HL-60 (cell line): ENCODE measurements around the gene SGCA.

Experiments
- DNase-seq, 2 experiments: peaks; one replicate each; pipeline ENCODE4 v3.0.0-alpha.2; 2010 to 2020; ENCODE audit warnings: low read depth in 1 of 2, low spot score in 1 of 2
- H3K27ac ChIP-seq: fragments of 250-450 bp; sonication (Bioruptor Pico); replicated peaks from 2 replicates; pipeline ENCODE4 v1.5.1; 2020; ENCODE audit warnings: mild to moderate bottlenecking, moderate library complexity
- H3K27me3 ChIP-seq: fragments of 250-450 bp; sonication (Bioruptor Pico); 2 replicates; pipeline ENCODE4 v1.5.1; 2021; ENCODE audit warnings: mild to moderate bottlenecking, moderate library complexity; ENCODE audit not compliant: insufficient read depth, poor library complexity, severe bottlenecking
- H3K4me3 ChIP-seq: replicated peaks from 2 replicates; pipeline ENCODE4 v1.5.1; 2011; ENCODE audit warnings: mild to moderate bottlenecking, control low read depth, low read length; ENCODE audit not compliant: insufficient read depth
- GABPA ChIP-seq: IDR thresholded peaks from 2 replicates; pipeline ENCODE4 v1.6.1; 2012; ENCODE audit warnings: low read depth
- POLR2AphosphoS5 ChIP-seq: IDR thresholded peaks from 2 replicates; pipeline ENCODE4 v1.6.1; 2012; ENCODE audit warnings: low read depth
- SPI1 ChIP-seq: IDR thresholded peaks from 2 replicates; pipeline ENCODE4 v1.6.1; 2012; ENCODE audit warnings: low read depth, mild to moderate bottlenecking, borderline replicate concordance
- TF ChIP-seq, protein P1 (sequence below): IDR thresholded peaks from one replicate; pipeline ENCODE4 v1.5.1; 2011; ENCODE audit warnings: low read length, control low read depth, inconsistent platforms; ENCODE audit not compliant: insufficient read depth
- TF ChIP-seq, protein P2 (sequence below): IDR thresholded peaks from 2 replicates; pipeline ENCODE4 v1.6.1; 2012; ENCODE audit warnings: low read depth; ENCODE audit not compliant: insufficient replicate concordance

The SGCA gene

DNA sequence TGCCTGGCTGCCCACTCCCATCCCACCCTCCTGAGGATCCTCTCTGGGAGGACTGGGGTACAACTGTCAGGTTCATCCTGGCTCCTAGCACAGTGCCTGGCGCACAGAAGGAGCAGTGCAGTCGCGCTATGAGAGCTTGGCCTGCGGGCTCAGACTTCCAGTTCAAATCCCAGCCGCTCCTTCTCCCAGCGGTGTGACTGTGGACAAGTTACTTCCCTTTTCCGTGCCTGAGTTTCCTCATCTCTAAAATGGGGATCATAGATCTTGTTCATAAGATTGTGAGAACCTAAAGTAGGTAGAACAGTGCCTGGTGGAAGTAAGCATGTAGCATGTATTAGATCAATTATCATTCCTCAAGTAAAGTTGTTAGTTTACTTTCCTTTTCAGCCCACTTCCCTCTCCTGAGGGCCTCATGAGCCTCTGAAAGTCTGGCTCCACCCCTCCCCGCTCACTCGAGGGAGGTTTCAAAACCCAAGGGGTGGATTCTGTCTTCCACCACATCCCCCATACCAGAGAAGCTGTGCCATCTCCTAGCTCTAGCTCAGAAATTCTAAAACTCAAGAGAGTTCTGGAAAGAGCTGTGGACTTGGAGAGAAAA, 55.6 kb downstream of the SGCA start:
- TF ChIP-seq, protein P1, sequence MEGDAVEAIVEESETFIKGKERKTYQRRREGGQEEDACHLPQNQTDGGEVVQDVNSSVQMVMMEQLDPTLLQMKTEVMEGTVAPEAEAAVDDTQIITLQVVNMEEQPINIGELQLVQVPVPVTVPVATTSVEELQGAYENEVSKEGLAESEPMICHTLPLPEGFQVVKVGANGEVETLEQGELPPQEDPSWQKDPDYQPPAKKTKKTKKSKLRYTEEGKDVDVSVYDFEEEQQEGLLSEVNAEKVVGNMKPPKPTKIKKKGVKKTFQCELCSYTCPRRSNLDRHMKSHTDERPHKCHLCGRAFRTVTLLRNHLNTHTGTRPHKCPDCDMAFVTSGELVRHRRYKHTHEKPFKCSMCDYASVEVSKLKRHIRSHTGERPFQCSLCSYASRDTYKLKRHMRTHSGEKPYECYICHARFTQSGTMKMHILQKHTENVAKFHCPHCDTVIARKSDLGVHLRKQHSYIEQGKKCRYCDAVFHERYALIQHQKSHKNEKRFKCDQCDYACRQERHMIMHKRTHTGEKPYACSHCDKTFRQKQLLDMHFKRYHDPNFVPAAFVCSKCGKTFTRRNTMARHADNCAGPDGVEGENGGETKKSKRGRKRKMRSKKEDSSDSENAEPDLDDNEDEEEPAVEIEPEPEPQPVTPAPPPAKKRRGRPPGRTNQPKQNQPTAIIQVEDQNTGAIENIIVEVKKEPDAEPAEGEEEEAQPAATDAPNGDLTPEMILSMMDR: no peak
- TF ChIP-seq, protein P2, sequence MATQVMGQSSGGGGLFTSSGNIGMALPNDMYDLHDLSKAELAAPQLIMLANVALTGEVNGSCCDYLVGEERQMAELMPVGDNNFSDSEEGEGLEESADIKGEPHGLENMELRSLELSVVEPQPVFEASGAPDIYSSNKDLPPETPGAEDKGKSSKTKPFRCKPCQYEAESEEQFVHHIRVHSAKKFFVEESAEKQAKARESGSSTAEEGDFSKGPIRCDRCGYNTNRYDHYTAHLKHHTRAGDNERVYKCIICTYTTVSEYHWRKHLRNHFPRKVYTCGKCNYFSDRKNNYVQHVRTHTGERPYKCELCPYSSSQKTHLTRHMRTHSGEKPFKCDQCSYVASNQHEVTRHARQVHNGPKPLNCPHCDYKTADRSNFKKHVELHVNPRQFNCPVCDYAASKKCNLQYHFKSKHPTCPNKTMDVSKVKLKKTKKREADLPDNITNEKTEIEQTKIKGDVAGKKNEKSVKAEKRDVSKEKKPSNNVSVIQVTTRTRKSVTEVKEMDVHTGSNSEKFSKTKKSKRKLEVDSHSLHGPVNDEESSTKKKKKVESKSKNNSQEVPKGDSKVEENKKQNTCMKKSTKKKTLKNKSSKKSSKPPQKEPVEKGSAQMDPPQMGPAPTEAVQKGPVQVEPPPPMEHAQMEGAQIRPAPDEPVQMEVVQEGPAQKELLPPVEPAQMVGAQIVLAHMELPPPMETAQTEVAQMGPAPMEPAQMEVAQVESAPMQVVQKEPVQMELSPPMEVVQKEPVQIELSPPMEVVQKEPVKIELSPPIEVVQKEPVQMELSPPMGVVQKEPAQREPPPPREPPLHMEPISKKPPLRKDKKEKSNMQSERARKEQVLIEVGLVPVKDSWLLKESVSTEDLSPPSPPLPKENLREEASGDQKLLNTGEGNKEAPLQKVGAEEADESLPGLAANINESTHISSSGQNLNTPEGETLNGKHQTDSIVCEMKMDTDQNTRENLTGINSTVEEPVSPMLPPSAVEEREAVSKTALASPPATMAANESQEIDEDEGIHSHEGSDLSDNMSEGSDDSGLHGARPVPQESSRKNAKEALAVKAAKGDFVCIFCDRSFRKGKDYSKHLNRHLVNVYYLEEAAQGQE: no peak
- no peak for TF ChIP-seq POLR2AphosphoS5
- peak; percentile 44; the same call in 1 of the 2 replicates for TF ChIP-seq SPI1
- no peak for TF ChIP-seq GABPA
- peak in 1 of 2 experiments; percentile 79 for DNase-seq
- no peak overlapping the region for H3K4me3 ChIP-seq
- no peaks in the 10 kb centered on the region for H3K27me3 ChIP-seq
- H3K27ac ChIP-seq: peak overlapping the region; percentile 2

DNA sequence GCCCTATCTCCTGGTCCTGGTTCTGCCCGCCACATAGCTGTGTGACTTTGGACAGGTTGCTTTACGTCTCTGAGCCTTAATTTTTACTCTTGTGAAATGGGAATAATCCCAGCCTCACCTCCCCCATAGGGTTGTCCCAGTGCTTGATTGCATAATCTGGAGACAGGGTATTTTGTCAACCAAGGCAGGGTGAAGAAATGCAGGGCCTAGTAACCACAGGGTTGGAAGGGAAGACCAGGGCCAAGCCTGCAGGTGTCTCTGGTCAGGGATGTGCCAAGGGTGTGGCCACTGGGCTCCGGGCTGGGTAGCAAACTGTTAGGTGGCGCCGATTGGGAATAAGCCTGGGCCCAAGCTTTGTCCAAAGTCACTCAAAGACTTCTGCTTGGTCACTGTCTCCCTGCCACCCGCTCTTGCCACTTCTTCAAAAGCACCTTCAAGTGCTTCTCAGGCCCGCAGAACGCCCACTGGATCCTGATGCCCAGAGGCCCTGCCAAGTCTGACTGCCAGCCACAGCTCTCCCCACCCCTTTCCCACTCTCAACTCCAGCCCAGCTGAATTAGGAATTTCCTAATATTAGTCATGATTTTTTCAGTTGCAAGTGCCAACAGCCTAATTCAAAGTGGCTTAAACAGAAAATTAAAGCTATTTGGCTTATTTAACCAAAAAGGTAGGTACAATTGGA, 56.2 kb downstream of the SGCA start:
- Histone ChIP-seq H3K27ac (peak overlapping the region; percentile 2), H3K4me3 (no peak overlapping the region), H3K27me3 (no peaks in the 10 kb centered on the region)
- TF ChIP-seq GABPA: no peak
- no peak for TF ChIP-seq POLR2AphosphoS5
- TF ChIP-seq SPI1: no peak
- TF ChIP-seq, protein P1: no peak
- TF ChIP-seq, protein P2: no peak
- DNase-seq: peak in 1 of 2 experiments; percentile 66

DNA sequence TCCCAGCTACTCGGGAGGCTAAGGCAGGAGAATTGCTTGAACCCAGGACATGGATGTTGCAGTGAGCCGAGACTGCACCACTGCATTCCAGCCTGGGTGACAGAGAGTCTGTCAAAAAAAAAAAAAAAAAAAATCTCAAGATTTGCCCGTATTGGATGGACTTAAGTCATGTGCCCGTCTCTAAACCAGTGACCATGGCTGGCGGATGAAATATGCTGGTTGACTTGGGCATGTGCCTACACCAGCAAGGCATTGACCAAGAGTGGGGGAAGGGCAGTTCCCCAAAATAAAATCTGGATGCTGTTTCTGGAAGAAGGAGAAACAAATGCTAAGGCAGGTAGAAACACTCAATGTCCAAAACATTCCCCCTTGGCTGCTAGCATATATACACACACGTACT, 57.1 kb downstream of the SGCA start:
- TF ChIP-seq GABPA (no peak), SPI1 (no peak), POLR2AphosphoS5 (no peak)
- TF ChIP-seq, protein P2: no peak
- TF ChIP-seq, protein P1: no peak
- Histone ChIP-seq H3K27ac (no peak overlapping the region), H3K4me3 (no peak overlapping the region), H3K27me3 (no peaks in the 10 kb centered on the region)
- no peak for DNase-seq
